ENCODE measurements around the gene PMVK. TPM values are rescaled to one million over a fixed set of nuclear protein-coding genes. Genes with fewer than 3 reads are reported as not detected.

The PMVK gene
- polyA plus RNA-seq, 1 donor from 2014 or later: 21.1 TPM

DNA sequence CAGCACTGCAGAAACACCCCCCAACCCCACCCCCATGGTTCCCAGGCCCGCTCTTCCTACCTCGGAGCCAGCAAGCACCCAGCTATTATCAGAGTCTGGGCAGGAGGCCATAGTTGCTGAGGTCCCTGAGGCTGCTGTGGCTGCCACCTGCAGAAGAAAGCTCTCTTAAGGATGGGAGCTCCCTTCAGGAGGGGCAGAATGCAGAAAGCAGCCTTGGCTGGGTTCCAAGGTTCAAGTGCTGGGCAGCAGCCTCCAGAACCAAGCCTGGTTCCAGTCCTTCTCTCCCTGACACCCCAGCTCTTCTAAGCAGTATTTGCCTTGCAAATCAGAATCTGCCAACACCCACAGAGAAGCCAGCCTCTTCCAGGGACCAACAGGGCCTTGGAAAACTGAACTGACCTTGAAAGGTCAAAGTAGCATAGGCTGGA, 17.1 kb upstream of the PMVK start:
- Histone ChIP-seq H3K4me3 (ENCODE audit: low read length) (no peak overlapping the region), H3K27me3 (ENCODE audit: insufficient read depth, low read depth, low read length) (no peaks in the 10 kb centered on the region), H3K36me3 (ENCODE audit: insufficient read depth, low read length) (no peaks in the 10 kb centered on the region), H3F3A (ENCODE audit: insufficient read depth, low read length, poor library complexity, severe bottlenecking) (peaks cover 8% of the 10 kb centered on the region), H3K9ac (ENCODE audit: low read length) (no peak overlapping the region), H3K4me2 (ENCODE audit: low read length) (no peak overlapping the region), H3K27ac (ENCODE audit: low read length) (no peak overlapping the region), H4K20me1 (ENCODE audit: insufficient read depth) (no peaks in the 10 kb centered on the region), H3K9me2 (ENCODE audit: insufficient read depth, low read length) (no peaks in the 10 kb centered on the region), H2AFZ (ENCODE audit: low read depth, low read length) (no peak overlapping the region), H3K9me3 (ENCODE audit: low read length) (no peaks in the 10 kb centered on the region), H3K79me2 (replicated peaks; ENCODE audit: insufficient read depth, low read length) (peaks cover 13% of the 10 kb centered on the region)
- TF ChIP-seq EP300 (conservative IDR thresholded peaks at IDR 0.05; ENCODE audit: poor library complexity, severe bottlenecking) (no peak), SMC3 (conservative IDR thresholded peaks at IDR 0.05; ENCODE audit: poor library complexity) (no peak), POLR2AphosphoS5 (IDR thresholded peaks at IDR 0.05) (no peak), EZH2 (IDR thresholded peaks at IDR 0.05; ENCODE audit: borderline replicate concordance, insufficient read depth, low read length, poor library complexity, severe bottlenecking) (no peak), RAD21 (conservative IDR thresholded peaks at IDR 0.05) (no peak), TAF1 (IDR thresholded peaks at IDR 0.05; ENCODE audit: low read depth) (no peak), MXI1 (conservative IDR thresholded peaks at IDR 0.05; ENCODE audit: poor library complexity, severe bottlenecking) (no peak)
- TF ChIP-seq, protein P1, sequence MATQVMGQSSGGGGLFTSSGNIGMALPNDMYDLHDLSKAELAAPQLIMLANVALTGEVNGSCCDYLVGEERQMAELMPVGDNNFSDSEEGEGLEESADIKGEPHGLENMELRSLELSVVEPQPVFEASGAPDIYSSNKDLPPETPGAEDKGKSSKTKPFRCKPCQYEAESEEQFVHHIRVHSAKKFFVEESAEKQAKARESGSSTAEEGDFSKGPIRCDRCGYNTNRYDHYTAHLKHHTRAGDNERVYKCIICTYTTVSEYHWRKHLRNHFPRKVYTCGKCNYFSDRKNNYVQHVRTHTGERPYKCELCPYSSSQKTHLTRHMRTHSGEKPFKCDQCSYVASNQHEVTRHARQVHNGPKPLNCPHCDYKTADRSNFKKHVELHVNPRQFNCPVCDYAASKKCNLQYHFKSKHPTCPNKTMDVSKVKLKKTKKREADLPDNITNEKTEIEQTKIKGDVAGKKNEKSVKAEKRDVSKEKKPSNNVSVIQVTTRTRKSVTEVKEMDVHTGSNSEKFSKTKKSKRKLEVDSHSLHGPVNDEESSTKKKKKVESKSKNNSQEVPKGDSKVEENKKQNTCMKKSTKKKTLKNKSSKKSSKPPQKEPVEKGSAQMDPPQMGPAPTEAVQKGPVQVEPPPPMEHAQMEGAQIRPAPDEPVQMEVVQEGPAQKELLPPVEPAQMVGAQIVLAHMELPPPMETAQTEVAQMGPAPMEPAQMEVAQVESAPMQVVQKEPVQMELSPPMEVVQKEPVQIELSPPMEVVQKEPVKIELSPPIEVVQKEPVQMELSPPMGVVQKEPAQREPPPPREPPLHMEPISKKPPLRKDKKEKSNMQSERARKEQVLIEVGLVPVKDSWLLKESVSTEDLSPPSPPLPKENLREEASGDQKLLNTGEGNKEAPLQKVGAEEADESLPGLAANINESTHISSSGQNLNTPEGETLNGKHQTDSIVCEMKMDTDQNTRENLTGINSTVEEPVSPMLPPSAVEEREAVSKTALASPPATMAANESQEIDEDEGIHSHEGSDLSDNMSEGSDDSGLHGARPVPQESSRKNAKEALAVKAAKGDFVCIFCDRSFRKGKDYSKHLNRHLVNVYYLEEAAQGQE (IDR thresholded peaks at IDR 0.05; ENCODE audit: borderline replicate concordance): no peak
- TF ChIP-seq, protein P2, sequence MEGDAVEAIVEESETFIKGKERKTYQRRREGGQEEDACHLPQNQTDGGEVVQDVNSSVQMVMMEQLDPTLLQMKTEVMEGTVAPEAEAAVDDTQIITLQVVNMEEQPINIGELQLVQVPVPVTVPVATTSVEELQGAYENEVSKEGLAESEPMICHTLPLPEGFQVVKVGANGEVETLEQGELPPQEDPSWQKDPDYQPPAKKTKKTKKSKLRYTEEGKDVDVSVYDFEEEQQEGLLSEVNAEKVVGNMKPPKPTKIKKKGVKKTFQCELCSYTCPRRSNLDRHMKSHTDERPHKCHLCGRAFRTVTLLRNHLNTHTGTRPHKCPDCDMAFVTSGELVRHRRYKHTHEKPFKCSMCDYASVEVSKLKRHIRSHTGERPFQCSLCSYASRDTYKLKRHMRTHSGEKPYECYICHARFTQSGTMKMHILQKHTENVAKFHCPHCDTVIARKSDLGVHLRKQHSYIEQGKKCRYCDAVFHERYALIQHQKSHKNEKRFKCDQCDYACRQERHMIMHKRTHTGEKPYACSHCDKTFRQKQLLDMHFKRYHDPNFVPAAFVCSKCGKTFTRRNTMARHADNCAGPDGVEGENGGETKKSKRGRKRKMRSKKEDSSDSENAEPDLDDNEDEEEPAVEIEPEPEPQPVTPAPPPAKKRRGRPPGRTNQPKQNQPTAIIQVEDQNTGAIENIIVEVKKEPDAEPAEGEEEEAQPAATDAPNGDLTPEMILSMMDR (IDR thresholded peaks at IDR 0.05; ENCODE audit: poor library complexity, severe bottlenecking): no peak

DNA sequence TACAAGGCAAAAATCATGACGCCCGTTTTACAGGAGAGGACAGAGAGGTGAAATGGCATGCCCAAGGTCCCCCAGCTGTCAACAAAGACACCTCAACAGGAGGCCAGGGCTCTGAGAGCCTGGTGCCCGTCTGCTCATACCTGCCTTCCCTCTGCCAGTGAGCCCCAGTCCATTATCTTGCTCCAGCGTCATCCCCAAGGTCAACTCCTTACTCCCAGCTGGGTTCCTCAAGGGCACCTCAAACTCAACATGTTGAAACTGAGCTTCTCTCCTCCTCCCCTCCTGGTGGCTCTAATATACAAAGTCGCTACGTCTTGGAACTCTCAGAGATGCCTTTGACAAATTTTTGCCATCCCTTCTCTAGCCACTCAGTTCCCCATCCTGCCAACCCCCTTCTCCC, 16.1 kb upstream of the PMVK start:
- Histone ChIP-seq H3K27ac (ENCODE audit: low read length) (no peak overlapping the region), H3K36me3 (ENCODE audit: insufficient read depth, low read length) (no peaks in the 10 kb centered on the region), H3K9ac (ENCODE audit: low read length) (no peak overlapping the region), H3F3A (ENCODE audit: insufficient read depth, low read length, poor library complexity, severe bottlenecking) (peaks cover 8% of the 10 kb centered on the region), H3K4me3 (ENCODE audit: low read length) (no peak overlapping the region), H2AFZ (ENCODE audit: low read depth, low read length) (no peak overlapping the region), H4K20me1 (ENCODE audit: insufficient read depth) (no peaks in the 10 kb centered on the region), H3K79me2 (replicated peaks; ENCODE audit: insufficient read depth, low read length) (peaks cover 13% of the 10 kb centered on the region), H3K27me3 (ENCODE audit: insufficient read depth, low read depth, low read length) (no peaks in the 10 kb centered on the region), H3K4me2 (ENCODE audit: low read length) (no peak overlapping the region), H3K9me3 (ENCODE audit: low read length) (no peaks in the 10 kb centered on the region), H3K9me2 (ENCODE audit: insufficient read depth, low read length) (no peaks in the 10 kb centered on the region)
- TF ChIP-seq TAF1 (IDR thresholded peaks at IDR 0.05; ENCODE audit: low read depth): no peak
- TF ChIP-seq SMC3 (conservative IDR thresholded peaks at IDR 0.05; ENCODE audit: poor library complexity): no peak
- no peak for TF ChIP-seq POLR2AphosphoS5 (IDR thresholded peaks at IDR 0.05)
- no peak for TF ChIP-seq EP300 (conservative IDR thresholded peaks at IDR 0.05; ENCODE audit: poor library complexity, severe bottlenecking)
- no peak for TF ChIP-seq MXI1 (conservative IDR thresholded peaks at IDR 0.05; ENCODE audit: poor library complexity, severe bottlenecking)
- TF ChIP-seq, protein P1 (IDR thresholded peaks at IDR 0.05; ENCODE audit: borderline replicate concordance): no peak
- TF ChIP-seq EZH2 (IDR thresholded peaks at IDR 0.05; ENCODE audit: borderline replicate concordance, insufficient read depth, low read length, poor library complexity, severe bottlenecking): no peak
- TF ChIP-seq, protein P2 (IDR thresholded peaks at IDR 0.05; ENCODE audit: poor library complexity, severe bottlenecking): no peak
- TF ChIP-seq RAD21 (conservative IDR thresholded peaks at IDR 0.05): no peak
